Daoy (cell line): Measurements from ENCODE around the gene FSTL4. TPM values are rescaled to one million over a fixed set of nuclear protein-coding genes. Genes with fewer than 3 reads are reported as not detected.

Source experiments
- DNase-seq: peaks from one replicate; pipeline ENCODE4 v3.0.0-alpha.2; 2015; ENCODE audit warnings: low read depth
- total RNA-seq: library from RNA; depleted of rRNA; stranded (reverse); fragments of >200 nt; shearing (Covaris generic); gene quantifications from 2 replicates; pipeline ENCODE4 v1.2.3, GENCODE V29; 2014

FSTL4 gene
- total RNA-seq, 1 experiment from 2014 or later: 0.11 TPM

DNA sequence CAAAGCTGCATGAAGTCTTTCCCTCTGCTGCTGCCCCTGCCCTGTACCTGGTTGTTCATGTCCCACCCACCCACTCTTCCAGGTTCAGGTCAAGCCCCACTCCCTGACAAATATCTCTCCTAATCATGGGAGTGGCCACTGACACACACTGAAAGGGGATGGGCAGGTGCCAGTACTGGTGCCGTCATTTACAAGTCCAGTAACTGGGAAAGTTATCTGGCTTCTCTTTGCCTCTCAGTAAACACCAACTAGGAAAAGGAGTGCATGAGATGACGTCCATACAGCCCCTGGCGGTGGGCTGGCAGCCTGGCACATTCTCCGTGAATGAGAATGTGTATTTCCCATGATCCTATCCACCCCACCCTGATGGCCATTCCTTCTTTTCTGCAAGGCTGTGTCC is 225.2 kb downstream of the FSTL4 start:
- no peak for DNase-seq

DNA sequence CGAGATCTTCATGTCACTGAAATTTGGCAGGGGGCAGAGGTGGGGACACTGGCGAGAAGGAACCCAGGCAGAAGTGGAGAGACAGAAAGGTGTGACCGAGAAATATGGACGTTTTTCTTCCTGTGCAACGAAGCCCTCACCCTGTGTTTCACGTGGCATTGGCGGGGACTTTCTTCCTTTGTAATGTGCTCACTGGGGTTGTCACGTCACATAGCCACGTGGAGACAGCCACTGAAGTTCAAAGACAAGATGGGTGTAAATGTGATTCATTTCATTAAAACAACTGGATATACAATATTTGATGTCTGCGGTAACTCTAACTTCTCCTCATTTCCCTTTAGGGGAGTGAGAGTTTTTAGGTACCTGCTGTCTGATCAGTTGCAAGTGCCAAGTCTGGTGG is 225.7 kb downstream of the FSTL4 start:
- DNase-seq: no peak

DNA sequence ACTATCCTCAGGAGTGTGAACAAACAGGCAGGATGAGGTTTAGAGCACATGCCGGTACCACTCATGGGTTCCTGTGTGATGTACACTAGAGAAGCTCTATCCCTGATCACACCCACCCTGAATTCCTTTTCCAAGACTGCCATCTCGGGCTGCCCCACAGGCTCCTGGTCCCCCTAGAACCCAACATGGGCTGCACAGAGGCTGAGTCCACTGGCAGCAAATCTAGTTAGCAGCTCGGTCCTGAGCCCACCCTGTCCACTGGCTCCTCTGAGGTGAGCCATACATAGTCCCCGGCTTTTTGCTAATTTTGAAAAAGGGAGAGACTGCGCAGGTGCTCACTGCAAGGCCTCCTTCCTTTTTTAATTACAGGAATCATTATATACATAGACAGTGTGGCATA is 227.0 kb downstream of the FSTL4 start:
- no peak for DNase-seq

DNA sequence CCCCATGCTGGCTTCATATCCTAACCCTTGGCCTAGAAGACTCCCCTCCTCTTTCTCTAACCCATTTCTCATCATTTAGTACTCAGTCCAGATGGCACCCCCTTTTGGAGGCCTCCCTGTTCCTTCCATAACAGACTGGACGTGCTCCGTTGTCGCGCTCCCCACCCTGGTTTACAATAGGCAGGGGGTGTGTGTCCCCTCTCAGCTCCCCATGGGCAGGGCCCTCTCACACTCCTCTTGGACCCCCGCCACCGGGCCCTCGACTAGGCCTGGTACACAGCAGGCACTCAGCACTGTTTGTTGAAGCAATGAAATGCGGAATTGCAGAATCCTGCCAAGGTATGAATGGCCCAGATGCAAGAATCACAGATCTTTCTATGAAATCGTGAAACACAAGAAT is 227.4 kb downstream of the FSTL4 start:
- DNase-seq: no peak

DNA sequence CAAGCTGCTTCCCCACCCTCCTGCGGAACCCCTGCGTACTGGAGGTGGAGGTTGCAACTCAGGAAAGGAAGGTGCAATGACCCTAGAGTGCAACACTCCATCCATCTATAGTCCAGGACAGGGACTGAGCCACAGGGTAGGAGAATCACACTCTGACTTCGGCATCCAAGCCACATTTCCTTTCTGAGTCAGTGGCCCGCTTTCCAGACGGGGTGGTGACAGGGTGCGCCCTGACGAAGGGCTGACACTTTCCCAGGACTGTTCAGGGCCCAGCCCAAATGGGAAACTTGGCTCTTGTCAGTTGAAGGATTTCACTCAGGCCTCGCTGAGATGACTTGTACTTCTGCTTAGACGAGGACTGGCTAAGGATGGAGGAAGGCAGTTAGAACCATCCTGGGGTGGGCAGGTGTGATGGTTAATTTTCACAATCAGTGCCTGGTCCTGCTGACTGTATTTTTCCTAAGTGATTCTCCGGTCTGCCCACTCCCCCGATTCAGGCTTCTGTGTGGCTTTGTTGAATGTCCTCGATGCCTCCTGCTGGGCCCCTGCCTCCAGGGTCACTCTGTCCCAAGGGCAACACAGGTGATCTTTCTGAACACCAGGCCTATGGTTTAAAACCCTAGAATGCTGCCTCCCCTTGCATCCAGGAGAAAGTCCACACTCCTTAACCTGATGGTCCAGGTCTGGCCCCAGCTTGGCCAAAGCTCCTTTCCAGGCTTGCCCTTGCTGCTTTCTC is 228.1 kb downstream of the FSTL4 start:
- no peak for DNase-seq

DNA sequence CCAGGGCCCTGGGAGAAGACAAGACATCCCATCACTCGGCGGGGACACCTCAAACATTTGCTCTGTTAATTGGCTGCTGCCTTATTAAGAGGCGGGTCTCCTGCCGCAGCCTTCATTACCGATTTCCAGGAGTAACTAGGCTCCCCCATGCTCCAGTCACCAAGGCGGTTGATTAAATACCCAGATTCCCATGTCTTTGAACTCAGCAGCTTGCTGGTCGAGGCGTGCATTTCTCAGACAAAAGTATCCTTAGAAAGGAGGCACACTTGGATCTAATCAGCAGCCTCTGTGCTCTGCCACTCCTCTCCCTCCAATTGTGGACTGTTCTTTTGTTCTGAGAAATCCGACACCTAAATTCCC is 228.8 kb downstream of the FSTL4 start:
- no peak for DNase-seq

DNA sequence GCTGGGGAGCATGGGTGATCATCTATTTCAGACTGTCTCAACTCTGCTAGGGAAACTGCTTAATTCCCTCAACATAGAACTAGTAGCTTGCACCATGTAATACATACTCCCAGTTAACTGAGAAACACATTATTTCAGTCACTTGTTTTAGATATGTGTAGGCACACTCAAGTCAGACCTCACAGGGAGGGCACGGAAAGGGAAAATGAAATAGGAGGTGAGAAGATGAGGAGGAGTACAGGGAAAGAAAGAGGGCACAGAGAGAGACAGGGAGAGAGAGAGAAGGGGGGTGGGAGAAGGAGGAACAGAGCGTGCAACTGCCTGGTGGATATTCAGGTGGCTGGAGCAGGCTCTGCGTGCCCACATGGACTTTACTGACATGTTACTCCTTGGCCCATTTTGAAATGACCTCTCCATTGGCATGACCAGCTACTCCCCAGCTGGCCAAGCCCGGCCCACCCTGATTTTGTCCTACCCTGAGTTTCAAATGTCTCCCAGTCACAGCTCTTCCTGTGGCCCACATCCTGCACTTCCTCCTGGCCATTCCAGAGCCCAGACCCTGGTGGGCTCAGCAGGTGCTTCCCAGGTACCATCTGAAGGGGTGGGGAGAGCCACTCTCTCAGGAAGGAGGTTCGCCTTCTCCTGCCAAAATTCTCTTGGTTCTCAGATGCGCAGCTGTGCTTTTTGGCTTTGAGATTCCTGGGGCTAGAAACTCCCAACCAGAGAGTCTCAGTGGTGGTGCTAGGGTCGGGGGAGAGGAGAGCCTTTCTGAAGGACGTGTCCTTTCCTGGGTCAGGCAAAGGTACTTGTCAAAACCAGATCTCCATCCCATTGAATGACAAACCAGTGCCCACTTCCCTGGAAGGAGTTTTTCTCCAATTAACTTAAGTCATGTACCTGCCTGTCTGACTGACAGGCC is 229.4 kb downstream of the FSTL4 start:
- no peak for DNase-seq

DNA sequence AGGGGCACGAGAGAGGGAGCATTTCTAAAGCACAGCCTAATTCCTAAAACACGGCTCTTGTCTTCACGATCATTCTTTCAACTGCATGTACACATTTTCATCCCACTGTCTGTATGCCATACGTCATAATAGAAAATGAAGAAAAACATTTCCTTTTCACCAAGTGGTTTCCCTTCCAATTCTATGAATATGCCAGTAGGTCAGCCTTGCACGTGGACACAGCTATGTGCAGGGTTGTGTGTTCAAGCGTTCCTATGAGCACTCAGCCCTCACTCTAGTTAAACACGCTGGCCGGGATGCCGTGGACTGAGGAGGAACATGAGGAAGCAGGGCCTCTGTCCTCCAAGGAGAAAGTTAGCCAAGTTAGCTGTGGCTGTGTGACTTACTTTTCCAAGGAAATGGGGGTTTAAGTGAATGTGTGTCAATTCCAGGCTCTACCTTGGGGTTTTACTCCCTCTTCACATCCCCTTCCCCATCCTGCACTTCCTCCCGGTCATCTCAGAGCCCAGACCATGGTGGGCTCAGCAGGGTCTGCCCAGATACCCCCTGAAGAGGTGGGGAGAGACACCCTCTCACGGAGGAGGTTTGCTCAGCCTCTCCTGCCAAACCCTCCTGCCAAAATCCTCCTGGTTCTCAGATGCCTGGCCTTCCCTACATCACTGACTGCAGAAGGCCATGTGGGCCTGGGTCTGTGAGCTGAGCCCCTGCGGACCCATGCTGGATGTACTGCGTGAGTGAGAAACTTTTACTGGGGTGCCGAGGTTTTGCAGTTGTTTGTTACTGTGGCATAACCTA is 230.6 kb downstream of the FSTL4 start:
- DNase-seq: no peak

DNA sequence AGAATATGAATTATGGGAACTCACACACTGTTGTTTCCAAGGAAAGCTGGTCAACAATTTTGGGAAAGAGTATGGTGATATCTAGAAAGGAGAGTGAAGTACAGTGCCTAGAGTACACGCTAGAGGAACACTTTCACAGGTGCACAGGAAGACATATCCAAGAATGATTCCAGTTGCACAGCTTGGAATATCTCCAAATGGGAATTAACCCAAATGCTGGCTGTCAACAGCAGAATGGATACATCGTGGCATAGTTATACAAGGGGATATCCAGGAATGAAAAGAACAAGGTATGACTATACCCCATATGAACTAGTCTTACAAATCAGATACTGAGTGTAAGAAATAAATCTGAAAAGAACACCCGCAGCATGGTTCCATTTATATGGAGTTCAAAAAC is 231.3 kb downstream of the FSTL4 start:
- no peak for DNase-seq

DNA sequence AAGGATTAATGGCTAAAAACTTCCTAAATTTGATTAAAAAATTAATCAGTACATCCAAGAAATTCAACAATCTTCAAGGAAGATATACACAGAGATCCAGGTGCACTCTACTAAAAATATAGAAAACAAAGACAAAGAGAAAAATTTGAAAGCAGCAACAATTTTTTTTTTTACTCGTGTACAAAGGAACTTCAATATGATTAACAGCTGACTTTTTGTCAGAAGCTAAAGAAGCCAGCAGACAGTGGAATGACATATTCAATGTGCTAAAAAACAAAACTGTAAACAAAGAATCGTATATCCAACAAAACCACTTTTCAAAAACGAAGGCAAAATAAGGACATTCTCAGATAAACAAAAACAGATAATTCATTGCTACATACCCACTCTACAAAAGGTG is 234.6 kb downstream of the FSTL4 start:
- no peak for DNase-seq

DNA sequence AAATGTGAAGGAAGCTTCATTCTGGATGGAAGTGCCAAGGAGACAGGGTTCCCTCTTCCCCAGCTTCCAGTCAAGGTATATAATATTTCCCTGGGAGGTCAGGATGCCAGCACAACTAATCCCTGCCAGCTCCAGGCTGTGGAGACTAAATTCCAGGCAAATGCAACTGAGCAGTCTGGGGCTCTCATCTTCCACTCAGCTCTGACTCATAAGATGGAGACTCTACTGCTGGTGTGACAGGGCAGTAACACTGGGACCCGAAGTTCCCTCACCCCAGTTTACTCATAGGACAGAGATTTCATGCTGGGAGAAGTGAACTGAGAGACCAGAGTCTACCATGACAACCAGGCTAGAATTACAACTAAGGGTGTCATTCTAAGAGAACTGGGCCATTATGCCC is 235.4 kb downstream of the FSTL4 start:
- DNase-seq: no peak

DNA sequence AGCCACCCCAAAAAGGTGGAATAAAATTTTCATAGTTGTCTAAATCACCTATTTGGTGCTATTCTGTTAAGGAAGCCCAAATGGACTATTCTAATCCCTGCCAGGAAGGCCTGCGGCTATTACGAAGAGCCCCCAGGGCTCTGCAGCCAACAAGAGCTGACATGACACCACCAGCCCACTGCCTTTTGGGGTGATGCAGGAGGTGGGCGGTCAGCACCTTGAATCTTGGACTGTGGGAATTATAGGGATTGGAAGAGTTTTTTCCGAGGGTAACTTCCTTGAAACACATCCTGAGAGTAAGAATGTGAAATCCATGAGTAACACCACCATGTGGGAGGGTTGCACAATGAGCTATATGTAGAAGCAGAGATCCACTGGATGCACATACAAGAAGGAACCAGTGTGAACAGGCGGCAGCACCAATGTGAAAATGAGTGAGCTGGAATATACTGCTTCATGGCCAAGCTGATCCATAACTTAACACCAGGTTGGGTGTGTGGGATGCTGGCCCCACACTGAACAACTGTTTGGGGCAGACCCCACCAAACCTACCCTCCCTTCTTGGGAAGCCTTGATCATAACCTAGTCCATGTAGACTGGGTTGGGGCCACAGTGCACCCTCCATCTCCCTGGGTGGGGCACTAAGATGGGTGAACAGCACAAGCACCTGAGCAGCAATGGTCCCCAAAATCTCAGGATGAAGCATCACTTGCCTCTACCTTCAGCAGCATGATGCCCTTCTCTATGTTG is 239.0 kb downstream of the FSTL4 start:
- DNase-seq: no peak

DNA sequence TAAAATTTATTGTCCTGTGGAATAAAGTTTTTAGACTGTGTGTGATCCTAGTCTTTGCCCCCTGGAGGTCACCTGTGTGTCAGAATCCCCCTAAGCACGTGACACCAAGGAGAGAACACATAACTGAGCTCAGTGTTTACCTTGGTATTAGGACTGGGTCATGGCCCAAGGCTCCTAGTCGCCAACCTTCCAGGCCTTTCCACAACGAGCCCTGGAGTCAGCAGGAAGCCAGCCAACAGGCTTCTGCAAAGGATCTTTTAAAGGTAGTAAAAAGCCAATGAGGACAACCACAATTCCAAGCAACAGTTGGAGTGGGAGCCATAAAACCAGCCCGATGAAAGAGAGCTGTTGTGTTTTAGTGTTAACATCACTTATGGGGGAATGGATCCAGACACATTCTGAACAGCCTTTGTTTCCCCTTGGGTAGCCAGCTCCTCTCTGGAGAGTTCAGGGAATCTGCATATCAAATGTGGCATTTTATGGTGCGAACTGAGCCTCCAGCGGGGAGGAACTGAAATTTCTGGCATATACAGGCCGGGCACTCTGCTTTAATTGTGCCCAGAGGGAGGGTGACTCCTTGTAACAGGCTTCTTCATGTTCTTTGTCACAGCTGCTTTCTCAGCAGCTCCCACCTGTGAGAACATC is 239.9 kb downstream of the FSTL4 start:
- no peak for DNase-seq

DNA sequence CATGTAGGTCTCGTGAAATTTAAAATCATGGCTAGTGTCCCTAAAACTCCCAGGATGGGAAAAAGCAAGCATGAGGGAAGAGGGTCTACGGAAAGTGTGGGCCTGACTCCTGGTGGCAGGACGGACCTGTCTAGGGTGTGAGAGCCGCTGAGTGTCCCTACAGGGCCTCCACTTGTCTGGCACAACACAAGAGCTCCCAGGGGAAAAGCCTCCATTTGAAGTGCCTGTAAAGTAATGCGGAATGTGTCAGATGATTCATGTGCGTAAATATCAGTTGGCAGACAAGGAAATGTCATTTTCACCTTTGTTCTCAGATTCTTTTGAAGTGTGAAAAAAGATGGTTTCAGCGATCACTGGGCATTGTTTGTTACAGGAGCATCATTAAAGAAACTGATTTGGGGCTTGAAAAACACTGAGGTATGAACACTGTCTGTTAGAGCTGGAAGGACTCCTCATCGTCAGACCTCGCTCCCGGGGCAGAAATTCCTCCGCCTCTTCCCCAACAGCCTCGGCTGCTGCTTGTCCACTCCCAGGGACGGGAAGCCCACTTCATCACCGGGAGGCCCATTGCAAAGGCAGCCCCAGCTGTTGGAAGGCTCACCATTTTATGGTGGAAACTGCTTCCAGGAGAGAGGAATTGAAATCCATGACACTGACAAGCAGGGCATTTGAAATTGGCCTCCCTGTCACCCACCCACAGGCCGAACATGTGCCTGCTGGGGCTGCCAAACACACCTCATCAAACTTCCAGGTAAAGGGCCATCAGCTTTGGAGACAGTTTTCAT is 240.8 kb downstream of the FSTL4 start:
- DNase-seq: peak; percentile 57

DNA sequence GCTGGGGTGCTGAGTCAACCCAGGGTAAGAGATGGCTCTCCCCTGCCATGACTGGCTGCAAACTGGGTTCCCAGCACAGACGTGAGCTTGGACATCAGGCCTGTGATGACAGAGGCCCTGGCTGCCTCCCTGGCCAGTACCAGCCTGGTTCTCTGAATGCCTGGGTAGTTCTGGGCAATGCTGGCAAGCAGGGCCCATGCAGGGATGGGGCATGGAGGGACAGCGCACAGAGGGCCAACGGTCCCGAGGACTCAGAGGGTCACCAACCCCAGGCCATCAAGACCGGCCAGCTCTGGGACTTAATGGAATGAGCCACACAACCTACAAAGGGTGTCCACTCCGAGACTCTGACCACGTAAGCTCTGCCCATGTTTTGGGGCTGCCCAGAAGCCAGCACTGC is 241.4 kb downstream of the FSTL4 start:
- DNase-seq: no peak

DNA sequence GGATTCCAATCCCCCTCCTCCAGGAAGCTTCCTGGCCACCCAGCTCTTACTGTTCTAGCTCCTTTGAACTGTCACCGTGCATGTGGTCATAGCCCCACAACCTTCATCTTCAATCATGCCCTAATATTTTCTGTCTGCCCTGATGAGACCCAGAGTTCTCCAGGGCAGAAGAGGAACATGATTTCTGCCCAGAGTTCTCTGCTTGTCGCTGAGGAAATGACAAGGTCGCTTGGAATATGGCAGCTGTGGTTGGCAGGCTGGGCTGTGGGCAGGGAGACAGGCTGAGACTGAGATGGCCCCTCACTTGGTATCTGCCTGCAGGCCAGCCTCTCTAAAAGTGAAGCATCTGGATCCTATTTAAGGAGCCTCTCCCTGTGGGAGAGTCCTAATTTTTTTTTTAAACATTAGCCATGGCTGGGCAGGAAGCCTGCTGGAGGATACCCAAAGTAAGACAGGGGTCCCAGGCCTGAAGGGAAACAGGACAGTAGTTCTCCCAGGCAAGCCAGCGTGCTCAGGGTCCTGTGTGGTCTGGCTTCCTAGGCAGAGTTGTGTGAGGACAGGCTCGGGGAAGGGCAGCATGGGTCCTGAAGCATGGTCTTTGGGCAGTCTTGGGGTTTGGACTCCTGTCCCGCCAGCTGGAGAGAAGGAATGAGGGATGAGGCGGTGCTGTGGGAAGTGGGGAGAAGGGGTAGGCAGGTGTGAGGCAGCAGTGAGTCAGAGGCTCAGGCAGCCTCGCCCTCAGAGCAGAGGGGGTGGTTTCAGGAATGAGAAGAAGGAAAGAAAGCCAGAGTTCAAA is 242.1 kb downstream of the FSTL4 start:
- DNase-seq: peak; percentile 87

DNA sequence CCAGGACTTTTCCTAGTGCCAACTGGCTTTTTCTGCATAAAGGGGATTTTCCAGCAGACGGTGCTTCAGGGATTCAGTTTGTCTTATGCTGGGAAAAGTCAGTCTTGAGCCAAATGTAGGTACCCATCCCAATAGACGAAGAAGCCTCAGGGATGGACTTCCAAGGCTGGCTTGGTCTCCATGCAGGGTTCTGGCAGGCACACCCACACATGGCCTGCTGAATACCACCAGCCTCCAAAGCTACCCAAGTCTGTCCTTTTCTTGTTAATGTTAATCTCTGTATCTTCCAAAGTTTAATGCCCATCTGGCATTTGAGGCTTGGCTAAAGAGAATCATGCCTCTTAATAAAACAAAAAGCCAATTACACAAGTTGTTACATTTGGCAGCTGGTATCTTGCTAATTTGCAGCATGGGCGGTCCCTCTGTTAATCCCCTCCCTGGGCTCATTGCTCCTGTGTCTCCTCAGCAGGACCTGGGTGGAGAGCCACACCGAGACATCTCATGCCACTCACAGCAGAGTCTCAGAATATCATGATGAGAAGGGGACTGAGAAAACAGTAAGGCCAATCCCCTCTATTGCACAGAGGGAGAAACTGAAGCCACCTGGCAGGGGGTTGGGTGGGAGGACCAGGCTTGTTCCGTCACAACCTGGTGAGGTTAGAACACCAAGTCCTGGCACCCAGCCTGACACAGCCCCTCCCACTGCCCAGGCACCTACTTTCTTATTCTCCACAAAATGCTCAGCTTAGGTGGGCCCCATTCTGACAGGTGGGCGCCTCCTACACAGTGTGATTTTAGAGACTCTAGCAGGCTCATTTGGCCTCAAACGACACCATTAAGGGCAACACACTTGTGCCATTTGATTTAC is 243.2 kb downstream of the FSTL4 start:
- DNase-seq: no peak

DNA sequence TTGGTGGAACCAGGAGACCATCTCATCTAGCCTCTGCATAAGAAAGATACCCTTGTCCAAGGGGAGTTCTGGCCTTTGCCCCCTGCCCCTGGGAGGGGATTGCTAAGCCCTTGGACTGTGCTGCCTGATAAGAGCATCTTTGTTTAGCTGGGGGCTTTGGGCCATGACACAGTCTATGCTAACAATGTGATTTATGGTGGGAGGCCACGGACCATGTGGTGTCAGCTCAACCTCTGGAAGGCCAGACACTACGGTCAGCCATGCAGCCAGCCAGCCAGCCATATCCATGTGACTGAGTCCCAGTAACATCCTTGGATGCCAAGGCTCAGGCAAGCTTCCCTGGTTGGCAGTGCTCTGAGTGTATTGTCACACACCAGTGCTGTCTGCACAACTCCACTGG is 244.4 kb downstream of the FSTL4 start:
- no peak for DNase-seq
